SK-N-SH (cell line): ENCODE results near the gene DENND1A. TPM values are rescaled to one million over a fixed set of nuclear protein-coding genes. Genes with fewer than 3 reads are reported as not detected.
A peak's percentile ranks its signal among the peaks of the same experiment; 100 is the strongest.

Source experiments
- CTCF ChIA-PET: fragments of 300-600, 350-600 bp; formaldehyde crosslinking; extraction: SDS; loops from one replicate; lab custom pipeline; 2021; lab: Yijun Ruan, JAX
- POLR2A ChIA-PET: fragments of 350-600 bp; sonication (Branson Sonifier 250); formaldehyde crosslinking; extraction: SDS; loops from one replicate; lab custom pipeline; 2020; ENCODE audit warnings: antibody characterized with exemption, inconsistent platforms; lab: Yijun Ruan, JAX
- DNase-seq: peaks from one replicate; pipeline ENCODE4 v3.0.0; 2012
- H2AFZ ChIP-seq: fragments of 200-600 bp; sonication (generic); 2 replicates; pipeline ENCODE4 v1.8.1; 2016; ENCODE audit warnings: antibody characterized with exemption, mild to moderate bottlenecking, low read depth
- H3F3A ChIP-seq: fragments of 200-600 bp; sonication (generic); replicated peaks from 2 replicates; pipeline ENCODE3; 2016; ENCODE audit warnings: antibody characterized with exemption, mild to moderate bottlenecking; ENCODE audit not compliant: insufficient read depth
- H3K27ac ChIP-seq, 2 experiments: fragments of 200-500 bp in 1 of 2; fragments of 200-600 bp in 1 of 2; sonication (Bioruptor generic) in 1 of 2; sonication (generic), shearing (Covaris generic) in 1 of 2; 2 replicates each; pipeline versions ENCODE4 v1.5.1 to v1.6.1; 2014 to 2016; ENCODE audit warnings: low read depth in 2 of 2, inconsistent platforms in 1 of 2, low read length in 1 of 2, mild to moderate bottlenecking in 1 of 2, mixed read lengths in 1 of 2
- H3K27me3 ChIP-seq: fragments of 200-600 bp; sonication (generic), shearing (Covaris generic); 2 replicates; pipeline ENCODE4 v1.6.1; 2016; ENCODE audit warnings: mixed run types; ENCODE audit not compliant: insufficient read depth
- H3K36me3 ChIP-seq, 2 experiments: fragments of 200-500 bp in 1 of 2; fragments of 200-600 bp in 1 of 2; sonication (Bioruptor generic) in 1 of 2; sonication (generic) in 1 of 2; replicated peaks in 1 of 2; 2 replicates each; pipeline versions ENCODE3 to v1.5.1; 2014 to 2016; ENCODE audit warnings: low read length in 1 of 2, mild to moderate bottlenecking in 1 of 2; ENCODE audit not compliant: insufficient read depth in 2 of 2, control insufficient read depth in 1 of 2
- H3K4me1 ChIP-seq, 2 experiments: fragments of 200-500 bp in 1 of 2; fragments of 200-600 bp in 1 of 2; sonication (Bioruptor generic) in 1 of 2; sonication (generic), shearing (Covaris generic) in 1 of 2; 2 replicates each; pipeline versions ENCODE4 v1.5.1 to v1.6.1; 2014 to 2016; ENCODE audit warnings: low read depth in 1 of 2, low read length in 1 of 2, mixed run types in 1 of 2; ENCODE audit not compliant: insufficient read depth in 2 of 2, control insufficient read depth in 1 of 2
- H3K4me2 ChIP-seq: fragments of 200-600 bp; sonication (generic), shearing (Covaris generic); 2 replicates; pipeline ENCODE4 v1.6.1; 2017; ENCODE audit warnings: mixed run types
- H3K4me3 ChIP-seq, 2 experiments: fragments of 200-500 bp in 1 of 2; fragments of 200-600 bp in 1 of 2; sonication (Bioruptor generic) in 1 of 2; sonication (generic), shearing (Covaris generic) in 1 of 2; 2 replicates each; pipeline versions ENCODE4 v1.5.1 to v1.8.1; 2014 to 2016; ENCODE audit warnings: low read depth in 2 of 2, inconsistent platforms in 1 of 2, low read length in 1 of 2, mild to moderate bottlenecking in 1 of 2, mixed read lengths in 1 of 2, moderate library complexity in 1 of 2
- H3K79me2 ChIP-seq: fragments of 200-600 bp; sonication (generic); 2 replicates; pipeline ENCODE4 v1.8.1; 2017; ENCODE audit warnings: mild to moderate bottlenecking; ENCODE audit not compliant: insufficient read depth
- H3K9ac ChIP-seq: fragments of 200-600 bp; sonication (generic); 2 replicates; pipeline ENCODE4 v1.6.1; 2017; ENCODE audit warnings: mixed run types
- H3K9me2 ChIP-seq: fragments of 200-600 bp; sonication (generic); 2 replicates; pipeline ENCODE4 v1.6.1; 2017; ENCODE audit warnings: mixed run types
- H3K9me3 ChIP-seq: fragments of 200-600 bp; sonication (generic); 2 replicates; pipeline ENCODE4 v1.6.1; 2017; ENCODE audit warnings: mixed run types, mild to moderate bottlenecking, moderate library complexity
- H4K20me1 ChIP-seq: fragments of 200-600 bp; sonication (generic); 2 replicates; pipeline ENCODE4 v1.6.1; 2017; ENCODE audit warnings: mild to moderate bottlenecking, mixed run types; ENCODE audit not compliant: insufficient read depth
- EP300 ChIP-seq, 2 experiments: IDR thresholded peaks; 2 replicates each; pipeline versions ENCODE4 v1.4.0 to v1.6.1; 2012; ENCODE audit warnings: borderline replicate concordance in 1 of 2, low read depth in 1 of 2, low read length in 1 of 2
- FOXM1 ChIP-seq: IDR thresholded peaks from 2 replicates; pipeline ENCODE4 v1.4.0; 2012; ENCODE audit warnings: low read depth, mild to moderate bottlenecking
- GABPA ChIP-seq: IDR thresholded peaks from 2 replicates; pipeline ENCODE4 v1.4.0; 2012; ENCODE audit warnings: low read depth, mild to moderate bottlenecking
- MEF2A ChIP-seq: IDR thresholded peaks from 2 replicates; pipeline ENCODE4 v1.4.0; 2012; ENCODE audit warnings: low read depth, borderline replicate concordance
- RAD21 ChIP-seq: IDR thresholded peaks from 2 replicates; pipeline ENCODE4 v1.6.1; 2012; ENCODE audit warnings: mild to moderate bottlenecking, low read length
- REST ChIP-seq: IDR thresholded peaks from 2 replicates; pipeline ENCODE4 v1.6.1; 2012; ENCODE audit warnings: mild to moderate bottlenecking, low read depth, low read length, moderate library complexity
- SMC3 ChIP-seq: IDR thresholded peaks from 2 replicates; pipeline ENCODE4 v1.6.1; 2012; ENCODE audit warnings: low read depth, low read length, improper control_type of control experiment
- TAF1 ChIP-seq: IDR thresholded peaks from 2 replicates; pipeline ENCODE4 v1.6.1; 2012; ENCODE audit warnings: low read depth, mild to moderate bottlenecking, low read length, moderate library complexity, borderline replicate concordance
- TCF12 ChIP-seq: IDR thresholded peaks from 2 replicates; pipeline ENCODE4 v1.4.0; 2012
- YY1 ChIP-seq: IDR thresholded peaks from 2 replicates; pipeline ENCODE4 v1.4.0; 2012; ENCODE audit warnings: low read depth, mild to moderate bottlenecking
- WGBS: methylation state at CpG from one replicate; pipeline ENCODE4 v1.1.6; 2017; ENCODE audit warnings: low lambda C conversion rate; 5-methylcytosine and 5-hydroxymethylcytosine counted together
- polyA plus RNA-seq, 3 experiments: library from polyadenylated mRNA; depleted of rRNA; stranded (reverse); fragments of >200 nt; gene quantifications; 2 replicates each; pipeline ENCODE4 v1.2.3, GENCODE V29; 2012
- TF ChIP-seq, protein P1 (sequence below): IDR thresholded peaks from 2 replicates; pipeline ENCODE4 v1.4.0; 2012; ENCODE audit warnings: low read depth, borderline replicate concordance
- TF ChIP-seq, protein P2 (sequence below): fragments of 200-600 bp; sonication (generic); IDR thresholded peaks from 2 replicates; pipeline ENCODE4 v1.6.1; 2017; ENCODE audit warnings: antibody characterized with exemption, mild to moderate bottlenecking, moderate library complexity

DENND1A gene
- polyA plus RNA-seq, 1 of the 3 experiments (the other 2 are of a cell fraction) = 25.4 TPM

- H2AFZ ChIP-seq = no peak overlapping the region
- POLR2A ChIA-PET = no interaction called here
- TF ChIP-seq EP300 (IDR thresholded peaks at IDR 0.05; ENCODE audit: borderline replicate concordance in 1 of 2, low read depth in 1 of 2, low read length in 1 of 2) = no peak
- no peak for TF ChIP-seq FOXM1
- TF ChIP-seq REST = no peak
- TF ChIP-seq, protein P1, sequence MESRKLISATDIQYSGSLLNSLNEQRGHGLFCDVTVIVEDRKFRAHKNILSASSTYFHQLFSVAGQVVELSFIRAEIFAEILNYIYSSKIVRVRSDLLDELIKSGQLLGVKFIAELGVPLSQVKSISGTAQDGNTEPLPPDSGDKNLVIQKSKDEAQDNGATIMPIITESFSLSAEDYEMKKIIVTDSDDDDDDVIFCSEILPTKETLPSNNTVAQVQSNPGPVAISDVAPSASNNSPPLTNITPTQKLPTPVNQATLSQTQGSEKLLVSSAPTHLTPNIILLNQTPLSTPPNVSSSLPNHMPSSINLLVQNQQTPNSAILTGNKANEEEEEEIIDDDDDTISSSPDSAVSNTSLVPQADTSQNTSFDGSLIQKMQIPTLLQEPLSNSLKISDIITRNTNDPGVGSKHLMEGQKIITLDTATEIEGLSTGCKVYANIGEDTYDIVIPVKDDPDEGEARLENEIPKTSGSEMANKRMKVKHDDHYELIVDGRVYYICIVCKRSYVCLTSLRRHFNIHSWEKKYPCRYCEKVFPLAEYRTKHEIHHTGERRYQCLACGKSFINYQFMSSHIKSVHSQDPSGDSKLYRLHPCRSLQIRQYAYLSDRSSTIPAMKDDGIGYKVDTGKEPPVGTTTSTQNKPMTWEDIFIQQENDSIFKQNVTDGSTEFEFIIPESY = no peak
- TF ChIP-seq TAF1 = no peak
- TF ChIP-seq, protein P2, sequence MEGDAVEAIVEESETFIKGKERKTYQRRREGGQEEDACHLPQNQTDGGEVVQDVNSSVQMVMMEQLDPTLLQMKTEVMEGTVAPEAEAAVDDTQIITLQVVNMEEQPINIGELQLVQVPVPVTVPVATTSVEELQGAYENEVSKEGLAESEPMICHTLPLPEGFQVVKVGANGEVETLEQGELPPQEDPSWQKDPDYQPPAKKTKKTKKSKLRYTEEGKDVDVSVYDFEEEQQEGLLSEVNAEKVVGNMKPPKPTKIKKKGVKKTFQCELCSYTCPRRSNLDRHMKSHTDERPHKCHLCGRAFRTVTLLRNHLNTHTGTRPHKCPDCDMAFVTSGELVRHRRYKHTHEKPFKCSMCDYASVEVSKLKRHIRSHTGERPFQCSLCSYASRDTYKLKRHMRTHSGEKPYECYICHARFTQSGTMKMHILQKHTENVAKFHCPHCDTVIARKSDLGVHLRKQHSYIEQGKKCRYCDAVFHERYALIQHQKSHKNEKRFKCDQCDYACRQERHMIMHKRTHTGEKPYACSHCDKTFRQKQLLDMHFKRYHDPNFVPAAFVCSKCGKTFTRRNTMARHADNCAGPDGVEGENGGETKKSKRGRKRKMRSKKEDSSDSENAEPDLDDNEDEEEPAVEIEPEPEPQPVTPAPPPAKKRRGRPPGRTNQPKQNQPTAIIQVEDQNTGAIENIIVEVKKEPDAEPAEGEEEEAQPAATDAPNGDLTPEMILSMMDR = no peak
- no peak for TF ChIP-seq GABPA
- TF ChIP-seq MEF2A = no peak
- H3K9ac ChIP-seq = no peak overlapping the region
- no peaks in the 10 kb centered on the region for H3K9me2 ChIP-seq
- no peaks in the 10 kb centered on the region for H3K27me3 ChIP-seq
- no peaks in the 10 kb centered on the region for H3K79me2 ChIP-seq
- peaks cover 0 to 4% of the 10 kb centered on the region in 2 experiments for H3K36me3 ChIP-seq
- peak; percentile 39 for DNase-seq
- H3K27ac ChIP-seq = no peak overlapping the region
- H3K4me3 ChIP-seq = no peak overlapping the region
- H4K20me1 ChIP-seq = no peaks in the 10 kb centered on the region
- peaks cover 0 to 4% of the 10 kb centered on the region in 2 experiments; a peak in 1 of 4 replicates for H3K4me1 ChIP-seq
- CTCF ChIA-PET = no interaction called here
- H3F3A ChIP-seq = no peaks in the 10 kb centered on the region
- no peaks in the 10 kb centered on the region for H3K9me3 ChIP-seq
- WGBS = 92% methylated on average over 7 of the region's 9 CpGs
- no peak overlapping the region for H3K4me2 ChIP-seq
These were observed 472.3 kb downstream of the DENND1A start for GRCh38 chr9:123457583-123457982.

GRCh38 chr9:123456011-123456410 is 473.9 kb downstream of the DENND1A start:
- 100% methylated on average over 3 of the region's 3 CpGs for WGBS
- Histone ChIP-seq H4K20me1 (no peaks in the 10 kb centered on the region), H3K4me3 (no peak overlapping the region)
- TF ChIP-seq SMC3 (no peak), YY1 (no peak), RAD21 (no peak), MEF2A (no peak), TCF12 (no peak)
- TF ChIP-seq, protein P1 = no peak
- TF ChIP-seq, all 33 proteins: peak for 0
- DNase-seq = no peak
- no peak overlapping the region for H3K27ac ChIP-seq
- peaks cover 0 to 6% of the 10 kb centered on the region in 2 experiments; a peak in 1 of 4 replicates for H3K4me1 ChIP-seq
- no peak overlapping the region for H3K9ac ChIP-seq
- POLR2A ChIA-PET = no interaction called here
- H3K4me2 ChIP-seq = no peak overlapping the region
- H3K27me3 ChIP-seq = no peaks in the 10 kb centered on the region
- H3K79me2 ChIP-seq = no peaks in the 10 kb centered on the region
- CTCF ChIA-PET = no interaction called here
- no peaks in the 10 kb centered on the region for H3K9me2 ChIP-seq
- no peak overlapping the region for H2AFZ ChIP-seq
- H3K36me3 ChIP-seq = peaks cover 0 to 9% of the 10 kb centered on the region in 2 experiments
- H3K9me3 ChIP-seq = no peaks in the 10 kb centered on the region
- H3F3A ChIP-seq = no peaks in the 10 kb centered on the region
